K562 (cell line): Measurements from ENCODE around the gene USP50.

Experiments
- SPI1 ChIP-seq: IDR thresholded peaks from 2 replicates; pipeline ENCODE4 v1.6.1; 2011; ENCODE audit warnings: low read depth, low read length, control low read depth, borderline replicate concordance
- ZNF165 ChIP-seq: fragments of 250-450 bp; sonication (Bioruptor Pico); IDR thresholded peaks from 2 replicates; pipeline ENCODE4 v1.4.0; 2020; ENCODE audit warnings: borderline replicate concordance
- ZNF224 ChIP-seq: sonication (generic); formaldehyde crosslinking; IDR thresholded peaks from 2 replicates; pipeline ENCODE4 v1.8.0; 2022; ENCODE audit warnings: mild to moderate bottlenecking, missing genetic modification reagents
- TF ChIP-seq, protein P1 (sequence below): sonication (generic); formaldehyde crosslinking; IDR thresholded peaks from 2 replicates; pipeline ENCODE4 v1.8.0; 2023; ENCODE audit warnings: mild to moderate bottlenecking, missing genetic modification reagents
- TF ChIP-seq, protein P2 (sequence below): fragments of 450-650 bp; IDR thresholded peaks from 2 replicates; pipeline ENCODE4 v1.7.1; 2018; ENCODE audit warnings: mild to moderate bottlenecking, low read depth; ENCODE audit not compliant: partially characterized antibody
- TF ChIP-seq, protein P3 (sequence below), 2 experiments: fragments of 250-450 bp in 1 of 2; fragments of 450-650 bp in 1 of 2; sonication (Bioruptor Pico) in 1 of 2; IDR thresholded peaks; 2 replicates each; pipeline versions ENCODE4 v1.6.1 to v1.8.0; 2016 to 2021; ENCODE audit warnings: mild to moderate bottlenecking in 2 of 2, moderate library complexity in 2 of 2, missing compliant biosample characterization in 1 of 2, missing genetic modification characterization in 1 of 2
- TF ChIP-seq, protein P4 (sequence below), 3 experiments: IDR thresholded peaks in 2 of 3; conservative IDR thresholded peaks in 1 of 3; 2 replicates each; pipeline ENCODE4 v1.5.1; 2011 to 2012; ENCODE audit warnings: low read length in 3 of 3, mild to moderate bottlenecking in 3 of 3, control low read depth in 2 of 3, improper control_type of control experiment in 1 of 3, inconsistent platforms in 1 of 3, low read depth in 1 of 3, mixed read lengths in 1 of 3, moderate library complexity in 1 of 3; ENCODE audit not compliant: insufficient read depth in 2 of 3

DNA sequence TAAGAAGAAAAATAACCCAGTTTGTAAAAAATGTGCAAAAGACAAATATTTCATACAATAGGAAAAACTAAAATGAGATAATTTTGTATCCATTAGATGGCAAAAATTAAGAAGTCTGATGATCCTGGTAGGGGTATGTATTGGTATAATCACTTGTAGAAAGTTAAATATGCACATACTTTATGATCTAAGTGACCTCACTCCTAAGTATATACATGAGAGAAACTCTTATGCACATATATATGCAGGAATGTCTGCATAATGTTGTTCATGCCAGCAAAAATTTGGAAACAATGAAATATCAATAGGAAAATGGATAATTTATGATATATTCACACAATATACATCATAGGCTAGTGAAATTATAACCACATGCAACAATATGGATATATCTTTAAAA lies 33.5 kb downstream of the USP50 start:
- TF ChIP-seq, protein P1, sequence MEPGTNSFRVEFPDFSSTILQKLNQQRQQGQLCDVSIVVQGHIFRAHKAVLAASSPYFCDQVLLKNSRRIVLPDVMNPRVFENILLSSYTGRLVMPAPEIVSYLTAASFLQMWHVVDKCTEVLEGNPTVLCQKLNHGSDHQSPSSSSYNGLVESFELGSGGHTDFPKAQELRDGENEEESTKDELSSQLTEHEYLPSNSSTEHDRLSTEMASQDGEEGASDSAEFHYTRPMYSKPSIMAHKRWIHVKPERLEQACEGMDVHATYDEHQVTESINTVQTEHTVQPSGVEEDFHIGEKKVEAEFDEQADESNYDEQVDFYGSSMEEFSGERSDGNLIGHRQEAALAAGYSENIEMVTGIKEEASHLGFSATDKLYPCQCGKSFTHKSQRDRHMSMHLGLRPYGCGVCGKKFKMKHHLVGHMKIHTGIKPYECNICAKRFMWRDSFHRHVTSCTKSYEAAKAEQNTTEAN (CRISPR knock-in tag) = no peak
- TF ChIP-seq ZNF224 (no peak), ZNF165 (CRISPR knock-in tag) (no peak), SPI1 (no peak)
- TF ChIP-seq, protein P2, sequence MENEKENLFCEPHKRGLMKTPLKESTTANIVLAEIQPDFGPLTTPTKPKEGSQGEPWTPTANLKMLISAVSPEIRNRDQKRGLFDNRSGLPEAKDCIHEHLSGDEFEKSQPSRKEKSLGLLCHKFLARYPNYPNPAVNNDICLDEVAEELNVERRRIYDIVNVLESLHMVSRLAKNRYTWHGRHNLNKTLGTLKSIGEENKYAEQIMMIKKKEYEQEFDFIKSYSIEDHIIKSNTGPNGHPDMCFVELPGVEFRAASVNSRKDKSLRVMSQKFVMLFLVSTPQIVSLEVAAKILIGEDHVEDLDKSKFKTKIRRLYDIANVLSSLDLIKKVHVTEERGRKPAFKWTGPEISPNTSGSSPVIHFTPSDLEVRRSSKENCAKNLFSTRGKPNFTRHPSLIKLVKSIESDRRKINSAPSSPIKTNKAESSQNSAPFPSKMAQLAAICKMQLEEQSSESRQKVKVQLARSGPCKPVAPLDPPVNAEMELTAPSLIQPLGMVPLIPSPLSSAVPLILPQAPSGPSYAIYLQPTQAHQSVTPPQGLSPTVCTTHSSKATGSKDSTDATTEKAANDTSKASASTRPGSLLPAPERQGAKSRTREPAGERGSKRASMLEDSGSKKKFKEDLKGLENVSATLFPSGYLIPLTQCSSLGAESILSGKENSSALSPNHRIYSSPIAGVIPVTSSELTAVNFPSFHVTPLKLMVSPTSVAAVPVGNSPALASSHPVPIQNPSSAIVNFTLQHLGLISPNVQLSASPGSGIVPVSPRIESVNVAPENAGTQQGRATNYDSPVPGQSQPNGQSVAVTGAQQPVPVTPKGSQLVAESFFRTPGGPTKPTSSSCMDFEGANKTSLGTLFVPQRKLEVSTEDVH = no peak
- TF ChIP-seq, protein P3, sequence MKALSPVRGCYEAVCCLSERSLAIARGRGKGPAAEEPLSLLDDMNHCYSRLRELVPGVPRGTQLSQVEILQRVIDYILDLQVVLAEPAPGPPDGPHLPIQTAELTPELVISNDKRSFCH (CRISPR knock-in tag; IDR thresholded peaks at IDR 0.05) = no peak
- TF ChIP-seq, protein P3 (tag; IDR thresholded peaks at IDR 0.05) = no peak
- TF ChIP-seq, protein P4, sequence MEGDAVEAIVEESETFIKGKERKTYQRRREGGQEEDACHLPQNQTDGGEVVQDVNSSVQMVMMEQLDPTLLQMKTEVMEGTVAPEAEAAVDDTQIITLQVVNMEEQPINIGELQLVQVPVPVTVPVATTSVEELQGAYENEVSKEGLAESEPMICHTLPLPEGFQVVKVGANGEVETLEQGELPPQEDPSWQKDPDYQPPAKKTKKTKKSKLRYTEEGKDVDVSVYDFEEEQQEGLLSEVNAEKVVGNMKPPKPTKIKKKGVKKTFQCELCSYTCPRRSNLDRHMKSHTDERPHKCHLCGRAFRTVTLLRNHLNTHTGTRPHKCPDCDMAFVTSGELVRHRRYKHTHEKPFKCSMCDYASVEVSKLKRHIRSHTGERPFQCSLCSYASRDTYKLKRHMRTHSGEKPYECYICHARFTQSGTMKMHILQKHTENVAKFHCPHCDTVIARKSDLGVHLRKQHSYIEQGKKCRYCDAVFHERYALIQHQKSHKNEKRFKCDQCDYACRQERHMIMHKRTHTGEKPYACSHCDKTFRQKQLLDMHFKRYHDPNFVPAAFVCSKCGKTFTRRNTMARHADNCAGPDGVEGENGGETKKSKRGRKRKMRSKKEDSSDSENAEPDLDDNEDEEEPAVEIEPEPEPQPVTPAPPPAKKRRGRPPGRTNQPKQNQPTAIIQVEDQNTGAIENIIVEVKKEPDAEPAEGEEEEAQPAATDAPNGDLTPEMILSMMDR (IDR thresholded peaks at IDR 0.05 in 2 of 3, conservative IDR thresholded peaks at IDR 0.05 in 1 of 3; ENCODE audit: insufficient read depth in 2 of 3, low read depth in 1 of 3, low read length in 3 of 3) = no peak
